ENCODE results near the gene ATG10.

GRCh38 chr5:82129723-82130285, 158.0 kb downstream of the ATG10 start:
- no peak for TF ChIP-seq SUZ12 (IDR thresholded peaks at IDR 0.05)
- TF ChIP-seq BHLHE40 (IDR thresholded peaks at IDR 0.05; ENCODE audit: borderline replicate concordance): no peak
- no peak for TF ChIP-seq PKNOX1 (IDR thresholded peaks at IDR 0.05)
- TF ChIP-seq FOXM1 (IDR thresholded peaks at IDR 0.05; ENCODE audit: borderline replicate concordance): no peak
- TF ChIP-seq NFRKB (IDR thresholded peaks at IDR 0.05): no peak
- TF ChIP-seq SP1 (IDR thresholded peaks at IDR 0.05): no peak
- no peak for TF ChIP-seq ARNT (IDR thresholded peaks at IDR 0.05)
- TF ChIP-seq CTBP1 (IDR thresholded peaks at IDR 0.05; ENCODE audit: borderline replicate concordance): no peak
- TF ChIP-seq FOXA1 (IDR thresholded peaks at IDR 0.05): no peak
- no peak for TF ChIP-seq ZNF384 (IDR thresholded peaks at IDR 0.05)

Data from HEK293T (cell line).